Measurements from ENCODE around the gene SCG3. TPM values are rescaled to one million over a fixed set of nuclear protein-coding genes. Genes with fewer than 3 reads are reported as not detected.

SCG3 gene
- total RNA-seq, result 1 to 10 TPM; 2.9 to 6.3 TPM

- H3K27ac ChIP-seq, result no peak within 1 kb of the TSS
- ATAC-seq (peak; percentile 90), DNase-seq (peak; percentile 80 to 91 (median 88))
- no peaks in the 10 kb centered on the region for H3K9me3 ChIP-seq
- H3K36me3 ChIP-seq (replicated peaks in 1 of 2; ENCODE audit: insufficient read depth in 1 of 2, low read depth in 2 of 2), result no peaks in the 10 kb centered on the region
- 2 to 3% methylated on average over 37 to 38 of the region's 38 CpGs for WGBS, 2 donors
- peaks cover 9% of the 10 kb centered on the region for H3K4me1 ChIP-seq
- TF ChIP-seq POLR2A (IDR thresholded peaks at IDR 0.05) (peak in 1 of 3 donors; percentile 45), CTCF (IDR thresholded peaks at IDR 0.05) (no peak)
- intact Hi-C loops (cut with DNase I), result no loop called here
- H3K4me3 ChIP-seq, result peak within 1 kb of the TSS in 1 of 2 donors; percentile 4
- no peaks in the 10 kb centered on the region for H3K27me3 ChIP-seq
These were observed at the start of gene SCG3 for GRCh38 chr15:51681303-51681963. SCG3 (plus strand) TSS chr15:51681503; CDS start chr15:51681756, 253 bp downstream.

GRCh38 chr15:51634591-51635198 is 46.6 kb upstream of the SCG3 start:
- ATAC-seq (no peak), DNase-seq (no peak)
- Histone ChIP-seq H3K4me3 (no peak overlapping the region), H3K36me3 (replicated peaks in 1 of 2; ENCODE audit: insufficient read depth in 1 of 2, low read depth in 2 of 2) (no peaks in the 10 kb centered on the region), H3K4me1 (no peaks in the 10 kb centered on the region), H3K9me3 (no peaks in the 10 kb centered on the region), H3K27me3 (no peaks in the 10 kb centered on the region), H3K27ac (no peak overlapping the region)
- no peak for TF ChIP-seq POLR2A (IDR thresholded peaks at IDR 0.05)
- TF ChIP-seq CTCF (IDR thresholded peaks at IDR 0.05), result no peak
- WGBS, 2 donors, result 45 to 51% methylated on average over 3 of the region's 3 CpGs
- intact Hi-C loops (cut with DNase I), result no loop called here

GRCh38 chr15:51641490-51642130 is 39.7 kb upstream of the SCG3 start:
- intact Hi-C loops (cut with DNase I), result no loop called here
- DNase-seq (no peak), ATAC-seq (no peak)
- H3K27me3 ChIP-seq, result no peaks in the 10 kb centered on the region
- H3K4me1 ChIP-seq, result no peaks in the 10 kb centered on the region
- no peak for TF ChIP-seq CTCF (IDR thresholded peaks at IDR 0.05)
- no peaks in the 10 kb centered on the region for H3K9me3 ChIP-seq
- peak overlapping the region in 1 of 4 donors; percentile 5 for H3K27ac ChIP-seq
- WGBS, 2 donors, result 46 to 53% methylated on average over 4 of the region's 4 CpGs
- no peaks in the 10 kb centered on the region for H3K36me3 ChIP-seq (replicated peaks in 1 of 2; ENCODE audit: insufficient read depth in 1 of 2, low read depth in 2 of 2)
- H3K4me3 ChIP-seq, result no peak overlapping the region

- intact Hi-C loops (cut with DNase I), result no loop called here
- no peak for ATAC-seq
These were observed 38.6 kb upstream of the SCG3 start for GRCh38 chr15:51642696-51643095.

More at GRCh38 chr15:51642696-51643095, 38.6 kb upstream of the SCG3 start:
- H3K4me1 ChIP-seq, result no peaks in the 10 kb centered on the region
- no peaks in the 10 kb centered on the region for H3K27me3 ChIP-seq
- H3K9me3 ChIP-seq, result no peaks in the 10 kb centered on the region
- TF ChIP-seq POLR2A (IDR thresholded peaks at IDR 0.05), result no peak
- TF ChIP-seq CTCF (IDR thresholded peaks at IDR 0.05), result no peak
- DNase-seq, result no peak
- no peak overlapping the region for H3K4me3 ChIP-seq
- 57 to 63% methylated on average over 1 of the region's 1 CpG for WGBS, 2 donors
- no peaks in the 10 kb centered on the region for H3K36me3 ChIP-seq (replicated peaks in 1 of 2; ENCODE audit: insufficient read depth in 1 of 2, low read depth in 2 of 2)
- no peak overlapping the region for H3K27ac ChIP-seq
